Activated CD4-positive, alpha-beta memory T cell treated with anti-CD3 and anti-CD28 coated beads for 36 hours (primary cell): ENCODE measurements around the gene HLCS. TPM values are rescaled to one million over a fixed set of nuclear protein-coding genes. Genes with fewer than 3 reads are reported as not detected.

ENCODE experiments used
- CTCF ChIA-PET: fragments of 350-600 bp; sonication (Branson Sonifier 250); formaldehyde crosslinking; loops from one replicate; lab custom pipeline; 2021; ENCODE audit warnings: antibody characterized with exemption, inconsistent platforms; lab: Charles Lee
- POLR2A ChIA-PET: fragments of 350-600 bp; sonication (Branson Sonifier 250); formaldehyde crosslinking; loops from one replicate; lab custom pipeline; 2021; ENCODE audit warnings: antibody characterized with exemption; lab: Charles Lee
- DNase-seq: peaks from one replicate; pipeline ENCODE4 v3.0.0-alpha.2; 2020
- H3K27ac Mint-ChIP-seq: one replicate; pipeline ENCODE4 v1.8.0; 2021; ENCODE audit warnings: mixed read lengths
- H3K27me3 Mint-ChIP-seq: one replicate; pipeline ENCODE4 v1.8.0; 2021; ENCODE audit warnings: mixed read lengths
- H3K36me3 Mint-ChIP-seq: one replicate; pipeline ENCODE4 v1.8.0; 2021; ENCODE audit warnings: mixed read lengths
- H3K4me1 Mint-ChIP-seq: one replicate; pipeline ENCODE4 v1.8.0; 2021; ENCODE audit warnings: low read depth, mixed read lengths
- H3K4me3 Mint-ChIP-seq: one replicate; pipeline ENCODE4 v1.8.0; 2021; ENCODE audit warnings: mild to moderate bottlenecking, mixed read lengths
- H3K9me3 Mint-ChIP-seq: one replicate; pipeline ENCODE4 v1.8.0; 2021; ENCODE audit warnings: mixed read lengths
- intact Hi-C: fragments of 100-400 bp; cut with micrococcal nuclease; formaldehyde crosslinking; loops from one replicate; pipeline ENCODE4 v1.15.1; 2023
- total RNA-seq, 2 experiments: library from RNA; stranded (reverse); gene quantifications; one replicate each; pipeline ENCODE4 v1.2.3, GENCODE V29; 2021

HLCS gene
- total RNA-seq, 2 experiments from 2014 or later = 12.7 to 17.5 TPM

- H3K27ac Mint-ChIP-seq = peak overlapping the region; percentile 95
- CTCF ChIA-PET = no interaction called here
- DNase-seq = peak; percentile 39
- no peak overlapping the region for H3K4me3 Mint-ChIP-seq
- no peaks in the 10 kb centered on the region for H3K9me3 Mint-ChIP-seq
- intact Hi-C loops = no loop called here
- POLR2A ChIA-PET = interaction anchor here (1.6 kb wide), 1 partner anchor 57 kb away, joined by 4 read pairs; the partner anchor contains the start of gene HLCS
- H3K4me1 Mint-ChIP-seq = peaks cover 63% of the 10 kb centered on the region
- peaks cover 13% of the 10 kb centered on the region for H3K36me3 Mint-ChIP-seq
- H3K27me3 Mint-ChIP-seq = no peaks in the 10 kb centered on the region
Measured at GRCh38 chr21:36909423-36909822, 57.0 kb downstream of the HLCS start.

GRCh38 chr21:36908260-36908908 is 58.1 kb downstream of the HLCS start:
- Mint-ChIP-seq H3K9me3 (no peaks in the 10 kb centered on the region), H3K4me3 (no peak overlapping the region), H3K36me3 (peaks cover 13% of the 10 kb centered on the region), H3K4me1 (peaks cover 69% of the 10 kb centered on the region), H3K27ac (peak overlapping the region; percentile 95), H3K27me3 (no peaks in the 10 kb centered on the region)
- intact Hi-C loops = no loop called here
- POLR2A ChIA-PET = no interaction called here
- no peak for DNase-seq
- CTCF ChIA-PET = no interaction called here

- Mint-ChIP-seq H3K27me3 (no peaks in the 10 kb centered on the region), H3K27ac (peak overlapping the region; percentile 93), H3K4me3 (no peak overlapping the region), H3K9me3 (no peaks in the 10 kb centered on the region), H3K4me1 (peaks cover 56% of the 10 kb centered on the region), H3K36me3 (peaks cover 17% of the 10 kb centered on the region)
- DNase-seq = no peak
- intact Hi-C loops = no loop called here
- ChIA-PET CTCF (no interaction called here), POLR2A (no interaction called here)
Measured at GRCh38 chr21:36904093-36904666, 62.3 kb downstream of the HLCS start.

- H3K9me3 Mint-ChIP-seq = no peaks in the 10 kb centered on the region
Measured at GRCh38 chr21:36902793-36903192, 63.7 kb downstream of the HLCS start.

GRCh38 chr21:36902331-36902730 is 64.1 kb downstream of the HLCS start:
- Mint-ChIP-seq H3K27me3 (no peaks in the 10 kb centered on the region), H3K9me3 (no peaks in the 10 kb centered on the region), H3K27ac (peak overlapping the region; percentile 93), H3K36me3 (peaks cover 14% of the 10 kb centered on the region), H3K4me3 (no peak overlapping the region), H3K4me1 (peaks cover 40% of the 10 kb centered on the region)
- intact Hi-C loops = loop anchor here (1.0 to 2.0 kb wide), 2 partner anchors 8 to 48 kb away; no protein-coding TSS in a partner anchor
- no peak for DNase-seq
- CTCF ChIA-PET = interaction anchor here (0.9 to 1.2 kb wide), 4 partner anchors 11 to 25 kb away, joined by 3 to 6 read pairs (median 4); no protein-coding TSS in a partner anchor
- POLR2A ChIA-PET = interaction anchor here (1.0 kb wide), 1 partner anchor 9 kb away, joined by 4 read pairs; no protein-coding TSS in a partner anchor

More at GRCh38 chr21:36902793-36903192, 63.7 kb downstream of the HLCS start:
- peak; percentile 40 for DNase-seq
- H3K27ac Mint-ChIP-seq = peak overlapping the region; percentile 93
- peaks cover 13% of the 10 kb centered on the region for H3K36me3 Mint-ChIP-seq
- ChIA-PET CTCF (interaction anchor here (0.9 to 1.2 kb wide), 4 partner anchors 11 to 25 kb away, joined by 3 to 6 read pairs (median 4); no protein-coding TSS in a partner anchor), POLR2A (interaction anchor here (1.0 kb wide), 1 partner anchor 9 kb away, joined by 4 read pairs; no protein-coding TSS in a partner anchor)
- no peaks in the 10 kb centered on the region for H3K27me3 Mint-ChIP-seq
- intact Hi-C loops = loop anchor here (1.0 to 2.0 kb wide), 2 partner anchors 8 to 48 kb away; no protein-coding TSS in a partner anchor
- peaks cover 43% of the 10 kb centered on the region for H3K4me1 Mint-ChIP-seq
- no peak overlapping the region for H3K4me3 Mint-ChIP-seq

- POLR2A ChIA-PET = no interaction called here
Measured at GRCh38 chr21:36901575-36901974, 64.9 kb downstream of the HLCS start.

GRCh38 chr21:36893581-36893980 is 72.9 kb downstream of the HLCS start:
- ChIA-PET CTCF (no interaction called here), POLR2A (no interaction called here)
- Mint-ChIP-seq H3K4me3 (no peak overlapping the region), H3K27me3 (no peaks in the 10 kb centered on the region), H3K9me3 (no peaks in the 10 kb centered on the region), H3K27ac (no peak overlapping the region), H3K4me1 (no peaks in the 10 kb centered on the region), H3K36me3 (peaks cover 33% of the 10 kb centered on the region)
- intact Hi-C loops = no loop called here
- DNase-seq = no peak

More at GRCh38 chr21:36901575-36901974, 64.9 kb downstream of the HLCS start:
- H3K27me3 Mint-ChIP-seq = no peaks in the 10 kb centered on the region
- H3K27ac Mint-ChIP-seq = peak overlapping the region; percentile 93
- no peak overlapping the region for H3K4me3 Mint-ChIP-seq
- no peak for DNase-seq
- H3K9me3 Mint-ChIP-seq = no peaks in the 10 kb centered on the region
- intact Hi-C loops = no loop called here
- peaks cover 40% of the 10 kb centered on the region for H3K4me1 Mint-ChIP-seq
- H3K36me3 Mint-ChIP-seq = peaks cover 16% of the 10 kb centered on the region
- CTCF ChIA-PET = interaction anchor here (1.2 kb wide), 1 partner anchor 22 kb away, joined by 3 read pairs; no protein-coding TSS in a partner anchor

- H3K27ac Mint-ChIP-seq = no peak overlapping the region
- H3K4me1 Mint-ChIP-seq = no peaks in the 10 kb centered on the region
Measured at GRCh38 chr21:36892201-36892600, 74.3 kb downstream of the HLCS start.

GRCh38 chr21:36891692-36892091 is 74.8 kb downstream of the HLCS start:
- ChIA-PET POLR2A (no interaction called here), CTCF (no interaction called here)
- Mint-ChIP-seq H3K36me3 (peaks cover 33% of the 10 kb centered on the region), H3K4me3 (no peak overlapping the region), H3K4me1 (no peaks in the 10 kb centered on the region), H3K27me3 (no peaks in the 10 kb centered on the region), H3K9me3 (no peaks in the 10 kb centered on the region), H3K27ac (no peak overlapping the region)
- intact Hi-C loops = no loop called here
- DNase-seq = no peak

More at GRCh38 chr21:36892201-36892600, 74.3 kb downstream of the HLCS start:
- intact Hi-C loops = no loop called here
- ChIA-PET CTCF (no interaction called here), POLR2A (no interaction called here)
- peaks cover 30% of the 10 kb centered on the region for H3K36me3 Mint-ChIP-seq
- no peaks in the 10 kb centered on the region for H3K27me3 Mint-ChIP-seq
- no peaks in the 10 kb centered on the region for H3K9me3 Mint-ChIP-seq
- no peak overlapping the region for H3K4me3 Mint-ChIP-seq
- no peak for DNase-seq

GRCh38 chr21:36891121-36891520 is 75.3 kb downstream of the HLCS start:
- no peaks in the 10 kb centered on the region for H3K4me1 Mint-ChIP-seq
- DNase-seq = no peak
- H3K27me3 Mint-ChIP-seq = no peaks in the 10 kb centered on the region
- peaks cover 32% of the 10 kb centered on the region for H3K36me3 Mint-ChIP-seq
- no peak overlapping the region for H3K4me3 Mint-ChIP-seq
- CTCF ChIA-PET = no interaction called here
- intact Hi-C loops = no loop called here
- POLR2A ChIA-PET = no interaction called here
- H3K27ac Mint-ChIP-seq = no peak overlapping the region
- H3K9me3 Mint-ChIP-seq = no peaks in the 10 kb centered on the region

- ChIA-PET POLR2A (no interaction called here), CTCF (no interaction called here)
- intact Hi-C loops = no loop called here
- Mint-ChIP-seq H3K4me3 (no peak overlapping the region), H3K27me3 (no peaks in the 10 kb centered on the region), H3K27ac (no peak overlapping the region), H3K4me1 (no peaks in the 10 kb centered on the region), H3K9me3 (no peaks in the 10 kb centered on the region), H3K36me3 (peaks cover 38% of the 10 kb centered on the region)
- DNase-seq = no peak
Measured at GRCh38 chr21:36890086-36890485, 76.4 kb downstream of the HLCS start.

- CTCF ChIA-PET = interaction anchor here (1.0 kb wide), 1 partner anchor 28 kb away, joined by 3 read pairs; no protein-coding TSS in a partner anchor
- POLR2A ChIA-PET = no interaction called here
Measured at GRCh38 chr21:36889401-36889800, 77.1 kb downstream of the HLCS start.

More at GRCh38 chr21:36889401-36889800, 77.1 kb downstream of the HLCS start:
- Mint-ChIP-seq H3K36me3 (peaks cover 42% of the 10 kb centered on the region), H3K27me3 (no peaks in the 10 kb centered on the region), H3K9me3 (peaks cover 4% of the 10 kb centered on the region), H3K27ac (no peak overlapping the region), H3K4me3 (no peak overlapping the region), H3K4me1 (no peaks in the 10 kb centered on the region)
- intact Hi-C loops = no loop called here
- DNase-seq = no peak
